ENCODE results near the gene NFYA.

DNA sequence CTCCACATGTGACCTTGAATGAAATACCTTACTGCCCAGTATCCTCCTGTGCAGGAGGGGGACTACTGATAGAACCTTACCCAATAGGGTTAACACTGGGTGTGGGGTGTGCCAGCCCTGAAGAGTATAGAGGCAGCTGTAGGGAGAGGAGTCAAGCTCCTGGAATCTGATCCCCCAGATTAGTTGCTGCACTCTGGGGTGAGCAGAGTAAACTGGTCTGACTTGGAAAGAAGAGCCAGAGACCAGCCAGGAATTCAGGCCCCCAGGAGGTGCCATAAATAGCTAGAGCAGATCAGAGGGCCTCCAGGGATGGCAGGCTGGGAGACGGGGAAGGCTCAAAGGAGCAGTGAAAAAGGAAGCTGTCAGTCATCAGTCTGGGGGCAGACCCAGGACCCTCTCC is 23.3 kb upstream of the NFYA start:
- TF ChIP-seq EZH2 (IDR thresholded peaks at IDR 0.05; ENCODE audit: borderline replicate concordance, insufficient read depth, low read depth, low read length, poor library complexity, severe bottlenecking) (no peak), CTCF (IDR thresholded peaks at IDR 0.05) (no peak)
